K562 (cell line): ENCODE results near the gene CXCR6. TPM values are rescaled to one million over a fixed set of nuclear protein-coding genes. Genes with fewer than 3 reads are reported as not detected.

ENCODE experiments used
- ARID1B ChIP-seq: fragments of 450-650 bp; IDR thresholded peaks from 2 replicates; pipeline ENCODE4 v1.6.1; 2016; ENCODE audit warnings: antibody characterized with exemption, mild to moderate bottlenecking, inconsistent platforms
- CUX1 ChIP-seq: fragments of 200-800 bp; sonication (Bioruptor generic); IDR thresholded peaks from 2 replicates; pipeline ENCODE4 v1.6.1; 2016; ENCODE audit warnings: missing genetic modification characterization, missing compliant biosample characterization
- DACH1 ChIP-seq: fragments of 450-650 bp; IDR thresholded peaks from 2 replicates; pipeline ENCODE4 v1.6.1; 2018; ENCODE audit not compliant: partially characterized antibody
- DEAF1 ChIP-seq: fragments of 450-650 bp; formaldehyde crosslinking; IDR thresholded peaks from 2 replicates; pipeline ENCODE4 v1.4.0; 2020; ENCODE audit warnings: mild to moderate bottlenecking, moderate library complexity
- E2F1 ChIP-seq: sonication (generic); formaldehyde crosslinking; IDR thresholded peaks from 2 replicates; pipeline ENCODE4 v1.8.1; 2023; ENCODE audit warnings: mild to moderate bottlenecking, missing genetic modification reagents, moderate library complexity
- ERF ChIP-seq: fragments of 450-650 bp; formaldehyde crosslinking; IDR thresholded peaks from 2 replicates; pipeline ENCODE4 v1.4.0; 2020; ENCODE audit warnings: mild to moderate bottlenecking, mixed read lengths
- HNRNPH1 ChIP-seq: fragments of 200-400 bp; formaldehyde crosslinking; optimal IDR thresholded peaks from 2 replicates; pipeline ENCODE3; 2017; ENCODE audit warnings: low read depth, mild to moderate bottlenecking, low read length, moderate library complexity
- KLF6 ChIP-seq: fragments of 250-450 bp; sonication (Bioruptor Pico); IDR thresholded peaks from 2 replicates; pipeline ENCODE4 v1.4.0; 2020; ENCODE audit warnings: mild to moderate bottlenecking, moderate library complexity, borderline replicate concordance
- MLX ChIP-seq, 2 experiments: fragments of 450-650 bp in 1 of 2; sonication (generic) in 1 of 2; formaldehyde crosslinking; conservative IDR thresholded peaks; 2 replicates each; pipeline versions ENCODE4 v1.4.0 to v1.8.1; 2020 to 2022; ENCODE audit warnings: mild to moderate bottlenecking in 1 of 2, missing genetic modification reagents in 1 of 2
- RFX5 ChIP-seq: IDR thresholded peaks from 2 replicates; pipeline ENCODE4 v1.6.1; 2011; ENCODE audit warnings: low read depth, mild to moderate bottlenecking, improper control_type of control experiment, low read length
- SAFB ChIP-seq: fragments of 200-400 bp; formaldehyde crosslinking; IDR thresholded peaks from 2 replicates; pipeline ENCODE4 v1.6.1; 2017; ENCODE audit warnings: low read depth, low read length, borderline replicate concordance
- TCF7L2 ChIP-seq: fragments of 150-350 bp; IDR thresholded peaks from 2 replicates; pipeline ENCODE4 v1.6.1; 2016; ENCODE audit warnings: low read depth, mild to moderate bottlenecking, low read length, moderate library complexity
- THRAP3 ChIP-seq: fragments of 450-650 bp; IDR thresholded peaks from 2 replicates; pipeline ENCODE4 v1.6.1; 2016; ENCODE audit warnings: mild to moderate bottlenecking, inconsistent platforms, borderline replicate concordance
- ZKSCAN1 ChIP-seq: fragments of 150-350 bp; IDR thresholded peaks from 2 replicates; pipeline ENCODE4 v1.6.1; 2016; ENCODE audit warnings: low read depth, low read length
- ZNF655 ChIP-seq: fragments of 250-450 bp; sonication (Bioruptor Pico); IDR thresholded peaks from 2 replicates; pipeline ENCODE4 v1.5.0; 2021
- ZNF707 ChIP-seq: fragments of 250-450 bp; sonication (Bioruptor Pico); conservative IDR thresholded peaks from 2 replicates; pipeline ENCODE4 v1.8.0; 2022; ENCODE audit warnings: inconsistent platforms, mild to moderate bottlenecking, moderate library complexity
- polyA plus RNA-seq, 8 experiments: library from polyadenylated mRNA; depleted of rRNA in 4 of 8; stranded (reverse) in 5 of 8; unstranded in 3 of 8; fragments of >200 nt; fragmentation: Nextera tagmentation in 2 of 8; fragmentation: Illumina TruSeq in 1 of 8; extraction: Ambion mirVana in 2 of 8; extraction: Trizol in 1 of 8; gene quantifications; 2 replicates each; pipeline versions ENCODE4 v1.2.1 to v1.2.3, GENCODE V29; 2011 to 2014; ENCODE audit warnings: inconsistent platforms in 1 of 8, missing spikeins in 1 of 8
- total RNA-seq, 7 experiments: library from RNA; depleted of rRNA in 6 of 7; stranded (reverse); fragments of >200 nt in 6 of 7; fragmentation: Illumina TruSeq in 2 of 7; extraction: Trizol in 2 of 7; gene quantifications; 2 replicates each; pipeline versions ENCODE4 v1.2.1 to v1.2.3, GENCODE V29; 2011 to 2021; ENCODE audit warnings: low replicate concordance in 1 of 7

The CXCR6 gene
- total and polyA plus RNA-seq, 9 of the 15 experiments (the other 6 are each of a cell fraction or from before 2014, with no cell fraction given): 0.28 TPM; not detected in 8

GRCh38 chr3:45995236-45996192, 52.2 kb downstream of the CXCR6 start, which contains the start of gene FYCO1 (continued):
- TF ChIP-seq THRAP3 (no peak), SAFB (no peak), ZNF655 (CRISPR knock-in tag) (no peak), ZNF707 (no peak), MLX (CRISPR knock-in tag; conservative IDR thresholded peaks at IDR 0.05) (no peak), DACH1 (no peak), KLF6 (CRISPR knock-in tag) (no peak; the same call in 1 of the 2 replicates), HNRNPH1 (no peak), ZKSCAN1 (no peak), CUX1 (CRISPR knock-in tag) (peak; percentile 48; the same call in 1 of the 2 replicates), E2F1 (CRISPR knock-in tag) (no peak), RFX5 (no peak), ERF (peak; percentile 11; the same call in 1 of the 2 replicates), DEAF1 (no peak), TCF7L2 (no peak), ARID1B (peak; percentile 19; the same call in 1 of the 2 replicates)
